ENCODE data around the gene SAPCD2.

DNA sequence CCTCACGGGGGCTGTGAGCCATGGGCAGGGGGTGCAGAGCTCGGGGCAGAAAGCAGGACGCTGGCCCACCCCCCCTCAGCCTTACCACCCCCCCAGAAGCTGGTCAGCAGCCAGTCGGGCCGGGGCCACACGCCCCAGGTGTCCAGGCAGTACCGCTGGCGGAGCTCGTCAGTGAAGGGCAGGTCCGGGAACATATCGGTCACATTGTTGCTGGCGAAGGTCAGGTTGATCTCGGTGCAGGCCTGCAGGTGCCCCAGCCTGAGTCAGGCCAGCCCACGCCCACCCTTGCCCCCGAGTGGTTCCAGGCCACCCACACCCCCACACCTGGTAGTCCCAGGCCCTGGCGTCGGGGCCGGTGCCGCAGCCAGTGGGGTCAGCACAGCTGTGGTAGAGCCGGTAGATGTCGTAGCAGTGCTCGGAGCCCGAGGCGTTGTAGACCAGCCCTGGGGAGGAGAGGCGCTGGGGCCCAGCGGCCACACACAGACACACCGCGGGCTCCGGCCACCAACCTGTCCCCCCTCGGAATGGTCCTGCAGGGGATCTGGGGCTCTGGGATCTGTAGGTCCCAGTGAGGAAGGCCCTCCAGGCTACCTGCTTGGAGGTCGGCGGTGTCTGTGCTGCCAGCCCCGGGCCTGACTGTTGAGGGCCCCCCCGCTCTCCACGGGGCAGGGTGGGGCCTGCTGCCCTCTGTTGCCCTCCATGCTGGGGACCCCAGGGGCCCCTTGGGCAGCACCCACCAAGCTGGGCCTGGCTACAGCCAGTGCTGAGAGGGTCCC lies 41.6 kb upstream of the SAPCD2 start:
- TF ChIP-seq, protein P1, sequence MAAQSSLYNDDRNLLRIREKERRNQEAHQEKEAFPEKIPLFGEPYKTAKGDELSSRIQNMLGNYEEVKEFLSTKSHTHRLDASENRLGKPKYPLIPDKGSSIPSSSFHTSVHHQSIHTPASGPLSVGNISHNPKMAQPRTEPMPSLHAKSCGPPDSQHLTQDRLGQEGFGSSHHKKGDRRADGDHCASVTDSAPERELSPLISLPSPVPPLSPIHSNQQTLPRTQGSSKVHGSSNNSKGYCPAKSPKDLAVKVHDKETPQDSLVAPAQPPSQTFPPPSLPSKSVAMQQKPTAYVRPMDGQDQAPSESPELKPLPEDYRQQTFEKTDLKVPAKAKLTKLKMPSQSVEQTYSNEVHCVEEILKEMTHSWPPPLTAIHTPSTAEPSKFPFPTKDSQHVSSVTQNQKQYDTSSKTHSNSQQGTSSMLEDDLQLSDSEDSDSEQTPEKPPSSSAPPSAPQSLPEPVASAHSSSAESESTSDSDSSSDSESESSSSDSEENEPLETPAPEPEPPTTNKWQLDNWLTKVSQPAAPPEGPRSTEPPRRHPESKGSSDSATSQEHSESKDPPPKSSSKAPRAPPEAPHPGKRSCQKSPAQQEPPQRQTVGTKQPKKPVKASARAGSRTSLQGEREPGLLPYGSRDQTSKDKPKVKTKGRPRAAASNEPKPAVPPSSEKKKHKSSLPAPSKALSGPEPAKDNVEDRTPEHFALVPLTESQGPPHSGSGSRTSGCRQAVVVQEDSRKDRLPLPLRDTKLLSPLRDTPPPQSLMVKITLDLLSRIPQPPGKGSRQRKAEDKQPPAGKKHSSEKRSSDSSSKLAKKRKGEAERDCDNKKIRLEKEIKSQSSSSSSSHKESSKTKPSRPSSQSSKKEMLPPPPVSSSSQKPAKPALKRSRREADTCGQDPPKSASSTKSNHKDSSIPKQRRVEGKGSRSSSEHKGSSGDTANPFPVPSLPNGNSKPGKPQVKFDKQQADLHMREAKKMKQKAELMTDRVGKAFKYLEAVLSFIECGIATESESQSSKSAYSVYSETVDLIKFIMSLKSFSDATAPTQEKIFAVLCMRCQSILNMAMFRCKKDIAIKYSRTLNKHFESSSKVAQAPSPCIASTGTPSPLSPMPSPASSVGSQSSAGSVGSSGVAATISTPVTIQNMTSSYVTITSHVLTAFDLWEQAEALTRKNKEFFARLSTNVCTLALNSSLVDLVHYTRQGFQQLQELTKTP (IDR thresholded peaks at IDR 0.05; ENCODE audit: low read depth in 1 of 2, partially characterized antibody in 2 of 2): no peak
- TF ChIP-seq, protein P2, sequence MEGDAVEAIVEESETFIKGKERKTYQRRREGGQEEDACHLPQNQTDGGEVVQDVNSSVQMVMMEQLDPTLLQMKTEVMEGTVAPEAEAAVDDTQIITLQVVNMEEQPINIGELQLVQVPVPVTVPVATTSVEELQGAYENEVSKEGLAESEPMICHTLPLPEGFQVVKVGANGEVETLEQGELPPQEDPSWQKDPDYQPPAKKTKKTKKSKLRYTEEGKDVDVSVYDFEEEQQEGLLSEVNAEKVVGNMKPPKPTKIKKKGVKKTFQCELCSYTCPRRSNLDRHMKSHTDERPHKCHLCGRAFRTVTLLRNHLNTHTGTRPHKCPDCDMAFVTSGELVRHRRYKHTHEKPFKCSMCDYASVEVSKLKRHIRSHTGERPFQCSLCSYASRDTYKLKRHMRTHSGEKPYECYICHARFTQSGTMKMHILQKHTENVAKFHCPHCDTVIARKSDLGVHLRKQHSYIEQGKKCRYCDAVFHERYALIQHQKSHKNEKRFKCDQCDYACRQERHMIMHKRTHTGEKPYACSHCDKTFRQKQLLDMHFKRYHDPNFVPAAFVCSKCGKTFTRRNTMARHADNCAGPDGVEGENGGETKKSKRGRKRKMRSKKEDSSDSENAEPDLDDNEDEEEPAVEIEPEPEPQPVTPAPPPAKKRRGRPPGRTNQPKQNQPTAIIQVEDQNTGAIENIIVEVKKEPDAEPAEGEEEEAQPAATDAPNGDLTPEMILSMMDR (IDR thresholded peaks at IDR 0.05 in 2 of 3, conservative IDR thresholded peaks at IDR 0.05 in 1 of 3; ENCODE audit: insufficient read depth in 2 of 3, low read depth in 1 of 3, low read length in 3 of 3): no peak
- TF ChIP-seq GABPA (tag; conservative IDR thresholded peaks at IDR 0.05; ENCODE audit: low read depth): no peak
- no peak for TF ChIP-seq JUNB (CRISPR knock-in tag; conservative IDR thresholded peaks at IDR 0.05)
- TF ChIP-seq ZNF143 (CRISPR knock-in tag; IDR thresholded peaks at IDR 0.05): no peak
- no peak for TF ChIP-seq KDM4B (IDR thresholded peaks at IDR 0.05; ENCODE audit: borderline replicate concordance in 2 of 2, low read depth in 1 of 2)
- TF ChIP-seq, protein P3, sequence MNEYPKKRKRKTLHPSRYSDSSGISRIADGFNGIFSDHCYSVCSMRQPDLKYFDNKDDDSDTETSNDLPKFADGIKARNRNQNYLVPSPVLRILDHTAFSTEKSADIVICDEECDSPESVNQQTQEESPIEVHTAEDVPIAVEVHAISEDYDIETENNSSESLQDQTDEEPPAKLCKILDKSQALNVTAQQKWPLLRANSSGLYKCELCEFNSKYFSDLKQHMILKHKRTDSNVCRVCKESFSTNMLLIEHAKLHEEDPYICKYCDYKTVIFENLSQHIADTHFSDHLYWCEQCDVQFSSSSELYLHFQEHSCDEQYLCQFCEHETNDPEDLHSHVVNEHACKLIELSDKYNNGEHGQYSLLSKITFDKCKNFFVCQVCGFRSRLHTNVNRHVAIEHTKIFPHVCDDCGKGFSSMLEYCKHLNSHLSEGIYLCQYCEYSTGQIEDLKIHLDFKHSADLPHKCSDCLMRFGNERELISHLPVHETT (CRISPR knock-in tag; conservative IDR thresholded peaks at IDR 0.05 in 1 of 2, IDR thresholded peaks at IDR 0.05 in 1 of 2): no peak
- no peak for TF ChIP-seq SMARCC2 (IDR thresholded peaks at IDR 0.05; ENCODE audit: low read depth)
- no peak for TF ChIP-seq NFRKB (IDR thresholded peaks at IDR 0.05; ENCODE audit: low read depth)
- no peak for TF ChIP-seq POLR2A (conservative IDR thresholded peaks at IDR 0.05)
- no peak for TF ChIP-seq STAT5A (IDR thresholded peaks at IDR 0.05; ENCODE audit: borderline replicate concordance, low read length)

Data from K562 (cell line).